Measurements from ENCODE around the gene TCF7L1. TPM values are rescaled to one million over a fixed set of nuclear protein-coding genes. Genes with fewer than 3 reads are reported as not detected.
A peak's percentile ranks its signal among the peaks of the same experiment; 100 is the strongest.

TCF7L1 gene
- polyA plus RNA-seq, 3 donors, result 0.05 to 0.09 TPM; not detected in 1

DNA sequence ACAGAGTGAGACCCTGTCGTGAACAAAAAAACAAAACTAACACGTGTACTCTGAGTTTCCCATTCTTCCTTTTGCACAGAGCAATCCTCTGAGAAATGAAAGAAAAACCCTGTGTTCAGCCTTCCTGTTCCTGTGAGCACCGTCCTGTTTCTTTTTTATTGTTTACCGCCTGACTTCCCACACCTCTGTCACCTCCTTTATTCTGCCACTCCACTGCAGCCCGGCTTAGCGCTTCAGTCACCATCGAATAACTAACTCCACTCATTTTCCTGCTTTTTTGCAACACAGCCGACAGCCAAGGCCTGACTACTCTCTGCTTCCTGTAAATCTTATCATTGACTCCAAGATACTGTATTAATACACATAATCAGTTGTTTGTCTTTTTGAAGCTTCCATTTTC is 153.7 kb downstream of the TCF7L1 start:
- no peaks in the 10 kb centered on the region for H4K20me1 ChIP-seq (ENCODE audit: insufficient read depth, low read length)
- H3K27me3 Mint-ChIP-seq (ENCODE audit: low read depth in 3 of 3), result peaks cover 1 to 9% (median 6%) of the 10 kb centered on the region in 3 donors

GRCh38 chr2:85287721-85288120 is 154.5 kb downstream of the TCF7L1 start:
- Histone ChIP-seq H3K9me3 (replicated peaks in 1 of 2; ENCODE audit: control insufficient read depth in 1 of 2, insufficient read depth in 1 of 2, low read length in 2 of 2) (no peaks in the 10 kb centered on the region), H3K27ac (ENCODE audit: low read depth in 1 of 2, low read length in 2 of 2) (no peak overlapping the region), H3K79me2 (ENCODE audit: insufficient read depth, low read length) (no peaks in the 10 kb centered on the region), H3K9ac (ENCODE audit: insufficient read depth, low read length, poor library complexity, severe bottlenecking) (no peak overlapping the region), H4K20me1 (ENCODE audit: insufficient read depth, low read length) (no peaks in the 10 kb centered on the region), H3K36me3 (replicated peaks in 1 of 2; ENCODE audit: control insufficient read depth in 1 of 2, insufficient read depth in 2 of 2, low read length in 2 of 2) (no peaks in the 10 kb centered on the region), H2AFZ (ENCODE audit: insufficient read depth, low read depth, low read length, poor library complexity, severe bottlenecking) (no peak overlapping the region), H3K4me1 (ENCODE audit: control insufficient read depth in 1 of 2, insufficient read depth in 2 of 2, low read length in 2 of 2) (peaks cover 0 to 9% of the 10 kb centered on the region in 2 donors), H3K4me3 (replicated peaks in 1 of 3; ENCODE audit: low read depth in 2 of 3, low read length in 3 of 3) (no peak overlapping the region), H3K27me3 (ENCODE audit: control insufficient read depth in 2 of 2, insufficient read depth in 2 of 2, low read length in 2 of 2) (no peaks in the 10 kb centered on the region), H3K4me2 (replicated peaks; ENCODE audit: extremely low read depth, low read length, poor library complexity, severe bottlenecking) (no peak overlapping the region)
- no peak for TF ChIP-seq CTCF (IDR thresholded peaks at IDR 0.05)
- H3K27me3 Mint-ChIP-seq (ENCODE audit: low read depth in 3 of 3), result peaks cover 1 to 6% (median 6%) of the 10 kb centered on the region in 3 donors
- no CpG with 5 or more reads among the region's 7 CpGs for WGBS (ENCODE audit: insufficient coverage)
- DNase-seq, result no peak
- intact Hi-C loops (cut with micrococcal nuclease), result no loop called here
- H3K36me3 Mint-ChIP-seq, result no peaks in the 10 kb centered on the region
- no peaks in the 10 kb centered on the region for H3K9me3 Mint-ChIP-seq
- peaks cover 13% of the 10 kb centered on the region for H3K4me1 Mint-ChIP-seq
- no peak overlapping the region for H3K27ac Mint-ChIP-seq
- H3K4me3 Mint-ChIP-seq, result no peak overlapping the region

More for the DNA sequence above, 153.7 kb downstream of the TCF7L1 start:
- no peaks in the 10 kb centered on the region for H3K79me2 ChIP-seq (ENCODE audit: insufficient read depth, low read length)
- 37% methylated on average over 8 of the region's 8 CpGs for WGBS (ENCODE audit: insufficient coverage)
- no peak overlapping the region for H2AFZ ChIP-seq (ENCODE audit: insufficient read depth, low read depth, low read length, poor library complexity, severe bottlenecking)
- no peak overlapping the region for H3K4me2 ChIP-seq (replicated peaks; ENCODE audit: extremely low read depth, low read length, poor library complexity, severe bottlenecking)
- H3K36me3 ChIP-seq (replicated peaks in 1 of 2; ENCODE audit: control insufficient read depth in 1 of 2, insufficient read depth in 2 of 2, low read length in 2 of 2), result no peaks in the 10 kb centered on the region
- H3K27me3 ChIP-seq (ENCODE audit: control insufficient read depth in 2 of 2, insufficient read depth in 2 of 2, low read length in 2 of 2), result no peaks in the 10 kb centered on the region
- H3K4me1 ChIP-seq (ENCODE audit: control insufficient read depth in 1 of 2, insufficient read depth in 2 of 2, low read length in 2 of 2), result peaks cover 0 to 9% of the 10 kb centered on the region in 2 donors
- intact Hi-C loops (cut with micrococcal nuclease), result no loop called here
- H3K36me3 Mint-ChIP-seq, result no peaks in the 10 kb centered on the region
- H3K9me3 Mint-ChIP-seq, result no peaks in the 10 kb centered on the region
- no peak for DNase-seq
- peak overlapping the region in 1 of 2 donors; percentile 7 for H3K4me3 Mint-ChIP-seq
- no peak for TF ChIP-seq CTCF (IDR thresholded peaks at IDR 0.05)
- H3K9ac ChIP-seq (ENCODE audit: insufficient read depth, low read length, poor library complexity, severe bottlenecking), result no peak overlapping the region
- H3K27ac Mint-ChIP-seq, result no peak overlapping the region
- H3K4me1 Mint-ChIP-seq, result peaks cover 13% of the 10 kb centered on the region
- no peaks in the 10 kb centered on the region for H3K9me3 ChIP-seq (replicated peaks in 1 of 2; ENCODE audit: control insufficient read depth in 1 of 2, insufficient read depth in 1 of 2, low read length in 2 of 2)
- no peak overlapping the region for H3K4me3 ChIP-seq (replicated peaks in 1 of 3; ENCODE audit: low read depth in 2 of 3, low read length in 3 of 3)
- H3K27ac ChIP-seq (ENCODE audit: low read depth in 1 of 2, low read length in 2 of 2), result no peak overlapping the region

Measured in CD14-positive monocyte (primary cell).